ENCODE data around the gene CD99L2. TPM values are rescaled to one million over a fixed set of nuclear protein-coding genes. Genes with fewer than 3 reads are reported as not detected.
"Not testable (repeated sequence)": the region's sequence is repeated elsewhere in the genome, so short reads cannot be mapped to it uniquely, and the experiment has no call there.

Gene CD99L2
- total RNA-seq, 2 donors from 2014 or later: 32.6 to 53.3 TPM

- WGBS: 88% methylated on average over 6 of the region's 6 CpGs
- TF ChIP-seq CTCF (IDR thresholded peaks at IDR 0.05) (no peak), POLR2A (IDR thresholded peaks at IDR 0.05) (no peak), POLR2AphosphoS5 (IDR thresholded peaks at IDR 0.05) (no peak)
- H3K36me3 ChIP-seq: no peaks in the 10 kb centered on the region
Observed at GRCh38 chrX:150887906-150888465, 10.5 kb downstream of the CD99L2 start.

GRCh38 chrX:150887268-150887667, 11.2 kb downstream of the CD99L2 start:
- H3K27me3 ChIP-seq (replicated peaks; ENCODE audit: insufficient read depth); H3K27ac ChIP-seq; intact Hi-C loops (cut with DNase I); H3K4me1 ChIP-seq (replicated peaks); H3K4me3 ChIP-seq; H3K9me3 ChIP-seq; H3K36me3 ChIP-seq; DNase-seq (ENCODE audit: low spot score): not testable (repeated sequence)
- whole genome bisulfite sequencing: over 99% methylated on average over 9 of the region's 9 CpGs

More at GRCh38 chrX:150887906-150888465, 10.5 kb downstream of the CD99L2 start:
- intact Hi-C loops (cut with DNase I): no loop called here
- no peaks in the 10 kb centered on the region for H3K4me1 ChIP-seq (replicated peaks)
- no peak for DNase-seq (ENCODE audit: low spot score)
- H3K4me3 ChIP-seq: no peak overlapping the region
- H3K27ac ChIP-seq: no peak overlapping the region
- no peaks in the 10 kb centered on the region for H3K9me3 ChIP-seq
- no peaks in the 10 kb centered on the region for H3K27me3 ChIP-seq (replicated peaks; ENCODE audit: insufficient read depth)

GRCh38 chrX:150886381-150886780, 12.1 kb downstream of the CD99L2 start:
- intact Hi-C loops (cut with DNase I): no loop called here
- H3K27me3 ChIP-seq (replicated peaks; ENCODE audit: insufficient read depth): no peaks in the 10 kb centered on the region
- WGBS: 96% methylated on average over 6 of the region's 7 CpGs
- TF ChIP-seq POLR2AphosphoS5 (IDR thresholded peaks at IDR 0.05): no peak
- TF ChIP-seq POLR2A (IDR thresholded peaks at IDR 0.05): no peak
- TF ChIP-seq CTCF (IDR thresholded peaks at IDR 0.05): no peak
- DNase-seq (ENCODE audit: low spot score): no peak
- H3K27ac ChIP-seq: no peak overlapping the region
- H3K4me3 ChIP-seq: no peak overlapping the region
- no peaks in the 10 kb centered on the region for H3K36me3 ChIP-seq
- H3K4me1 ChIP-seq (replicated peaks): no peaks in the 10 kb centered on the region
- no peaks in the 10 kb centered on the region for H3K9me3 ChIP-seq

- no peak for DNase-seq (ENCODE audit: low spot score)
- TF ChIP-seq CTCF (IDR thresholded peaks at IDR 0.05): no peak
- TF ChIP-seq POLR2AphosphoS5 (IDR thresholded peaks at IDR 0.05): no peak
- TF ChIP-seq POLR2A (IDR thresholded peaks at IDR 0.05): no peak
- H3K27ac ChIP-seq: no peak overlapping the region
- H3K4me1 ChIP-seq (replicated peaks): no peaks in the 10 kb centered on the region
- no peaks in the 10 kb centered on the region for H3K36me3 ChIP-seq
- intact Hi-C loops (cut with DNase I): no loop called here
- no peaks in the 10 kb centered on the region for H3K27me3 ChIP-seq (replicated peaks; ENCODE audit: insufficient read depth)
- 94% methylated on average over 2 of the region's 2 CpGs for WGBS
- H3K9me3 ChIP-seq: no peaks in the 10 kb centered on the region
- no peak overlapping the region for H3K4me3 ChIP-seq
Observed at GRCh38 chrX:150880808-150881165, 17.7 kb downstream of the CD99L2 start.

- no peaks in the 10 kb centered on the region for H3K4me1 ChIP-seq (replicated peaks)
- no peak overlapping the region for H3K4me3 ChIP-seq
- no peak for TF ChIP-seq POLR2A (IDR thresholded peaks at IDR 0.05)
- no peak for TF ChIP-seq POLR2AphosphoS5 (IDR thresholded peaks at IDR 0.05)
- no peak for TF ChIP-seq CTCF (IDR thresholded peaks at IDR 0.05)
- no peak for DNase-seq (ENCODE audit: low spot score)
- H3K9me3 ChIP-seq: no peaks in the 10 kb centered on the region
- no peaks in the 10 kb centered on the region for H3K36me3 ChIP-seq
- no peak overlapping the region for H3K27ac ChIP-seq
- WGBS: 87% methylated on average over 5 of the region's 5 CpGs
- no peaks in the 10 kb centered on the region for H3K27me3 ChIP-seq (replicated peaks; ENCODE audit: insufficient read depth)
- intact Hi-C loops (cut with DNase I): no loop called here
Observed at GRCh38 chrX:150879855-150880807, 18.3 kb downstream of the CD99L2 start.

GRCh38 chrX:150875621-150876020, 22.8 kb downstream of the CD99L2 start:
- 88% methylated on average over 2 of the region's 2 CpGs for WGBS
- H3K4me3 ChIP-seq; H3K27ac ChIP-seq; H3K36me3 ChIP-seq; H3K27me3 ChIP-seq (replicated peaks; ENCODE audit: insufficient read depth); intact Hi-C loops (cut with DNase I); DNase-seq (ENCODE audit: low spot score); H3K4me1 ChIP-seq (replicated peaks); H3K9me3 ChIP-seq: not testable (repeated sequence)
